Measurements from ENCODE around the gene FSHR.

The FSHR gene

DNA sequence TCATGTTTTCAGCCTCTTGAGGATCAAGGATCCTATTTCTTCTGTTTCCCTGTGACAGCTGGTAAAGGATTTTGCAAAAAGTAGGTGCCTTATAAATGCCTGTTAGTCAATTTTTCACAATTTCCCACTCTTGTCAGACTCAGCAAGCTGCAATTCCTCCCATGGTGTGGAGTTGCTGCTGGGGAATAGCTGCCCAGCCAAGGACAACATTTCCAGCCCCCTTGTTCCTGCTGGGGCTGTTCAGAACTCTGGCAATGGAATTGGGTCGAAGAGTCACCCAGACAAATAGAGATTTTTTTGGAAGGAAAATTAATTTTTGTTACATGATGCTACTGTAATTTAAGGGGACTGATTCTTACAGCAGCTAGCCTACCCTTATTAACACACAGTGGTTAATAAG, 43.7 kb downstream of the FSHR start:
- no peak for DNase-seq

DNA sequence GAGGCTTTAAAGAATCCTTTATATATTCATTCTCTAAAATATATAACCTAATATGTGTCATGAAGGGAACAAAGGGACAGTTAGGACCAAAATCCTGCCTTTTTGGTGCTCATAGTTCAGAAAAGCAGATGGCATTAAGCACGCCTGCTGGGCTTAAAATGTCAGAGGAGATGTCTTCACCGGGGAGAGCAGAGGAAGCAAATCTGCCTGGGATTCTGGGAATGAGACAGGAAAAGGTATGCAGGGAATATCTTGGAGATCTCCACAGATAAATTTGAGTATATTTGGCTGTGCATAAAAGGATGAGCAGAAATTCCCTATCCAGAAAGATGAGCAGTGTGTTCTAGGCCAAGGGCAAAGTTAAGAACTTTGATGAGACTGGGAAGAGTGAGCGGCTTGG, 45.5 kb downstream of the FSHR start:
- DNase-seq: no peak

DNA sequence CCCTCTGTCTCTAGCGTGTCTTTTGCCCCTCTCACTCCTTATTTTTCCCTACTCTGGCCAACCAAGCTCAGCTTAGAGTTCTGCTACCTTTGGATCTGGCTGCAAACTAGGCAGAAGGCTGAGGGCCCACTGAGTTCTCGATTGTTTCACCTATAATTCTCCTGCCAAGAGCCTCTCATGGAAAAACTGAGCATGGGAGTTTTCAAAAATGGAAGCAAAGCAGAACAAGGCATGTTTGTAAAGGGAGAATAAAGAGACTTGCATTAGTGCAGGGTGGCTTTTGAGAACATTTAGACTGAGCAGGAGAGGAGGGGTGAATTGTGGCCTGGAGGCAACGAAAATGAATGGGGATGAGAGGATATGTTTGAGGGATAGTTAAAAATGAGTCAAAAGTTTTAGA, 45.9 kb downstream of the FSHR start:
- no peak for DNase-seq

DNA sequence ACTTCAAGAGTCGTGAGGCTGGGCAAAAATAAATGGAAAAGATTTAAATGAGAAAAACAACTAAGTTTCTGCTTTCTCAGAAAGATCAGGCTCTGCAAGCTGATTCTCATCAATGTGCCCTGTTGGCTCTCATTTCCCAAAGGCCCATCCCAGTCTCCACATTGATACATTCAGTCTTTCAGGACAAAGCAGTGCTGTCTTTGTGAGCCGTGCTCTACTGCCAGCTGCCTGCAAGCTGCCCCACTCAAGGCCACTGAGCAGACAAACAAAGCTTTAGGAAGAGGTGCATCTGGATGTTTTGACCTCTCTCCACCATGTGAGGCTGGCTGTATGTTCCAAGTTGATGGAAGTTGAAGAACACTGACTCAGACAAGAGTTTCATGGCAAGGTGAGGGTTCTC, 48.8 kb downstream of the FSHR start:
- DNase-seq: no peak

DNA sequence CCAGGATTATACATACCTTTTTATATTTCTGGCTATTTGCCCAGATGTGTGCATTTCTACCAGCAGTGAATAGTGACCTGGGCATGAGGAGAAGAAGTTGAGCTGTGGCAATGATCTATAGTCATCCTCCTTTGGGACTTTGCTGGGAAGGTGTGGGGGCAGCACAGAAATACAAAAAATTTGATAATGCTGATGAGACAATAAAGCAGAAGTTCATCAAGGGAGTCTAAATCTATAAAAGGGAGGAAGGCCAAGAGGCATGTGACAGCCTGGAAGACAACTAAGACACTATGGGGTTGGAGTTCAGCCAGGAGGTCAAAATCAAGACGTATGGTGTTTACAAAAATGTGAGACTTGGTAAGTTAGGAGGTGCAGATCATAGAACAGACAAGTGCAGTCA, 52.2 kb downstream of the FSHR start:
- DNase-seq: no peak

DNA sequence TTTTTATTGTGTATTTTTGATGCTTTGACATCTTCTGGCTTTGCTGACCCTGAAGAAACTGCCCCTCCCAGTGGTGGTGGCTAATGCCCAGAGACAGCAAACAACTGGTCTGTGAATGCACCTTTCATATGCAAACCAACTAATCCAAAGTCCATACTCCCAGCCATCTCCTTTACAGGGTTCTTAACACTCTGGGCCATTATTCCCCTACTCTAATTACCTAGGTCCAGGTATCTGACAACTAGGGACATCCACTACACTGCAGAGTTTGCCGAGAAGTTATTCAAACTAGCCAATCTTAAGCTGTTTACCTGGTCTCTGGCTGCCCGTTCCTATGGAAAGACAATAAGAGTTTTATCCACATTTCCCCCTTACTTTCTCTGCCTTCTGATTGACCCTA, 73.6 kb downstream of the FSHR start:
- DNase-seq: no peak

DNA sequence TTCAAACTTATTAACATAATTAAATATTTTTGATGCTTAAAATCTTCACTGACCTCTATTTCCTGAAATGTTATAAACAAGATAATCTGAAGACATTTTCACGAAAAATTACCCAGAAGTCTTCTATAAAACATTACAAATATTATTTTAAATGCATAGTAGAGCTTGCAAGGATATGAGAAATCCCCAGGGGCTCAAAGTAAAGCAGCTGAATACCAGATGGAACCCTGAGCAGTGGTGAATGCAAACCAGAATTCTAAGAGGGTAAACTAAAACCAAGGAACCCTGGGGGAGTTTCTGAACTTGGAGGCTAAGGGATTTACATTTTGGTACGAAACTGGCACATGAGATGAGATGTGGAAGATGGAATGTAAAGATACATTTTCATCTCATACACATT, 83.6 kb downstream of the FSHR start:
- DNase-seq: no peak

DNA sequence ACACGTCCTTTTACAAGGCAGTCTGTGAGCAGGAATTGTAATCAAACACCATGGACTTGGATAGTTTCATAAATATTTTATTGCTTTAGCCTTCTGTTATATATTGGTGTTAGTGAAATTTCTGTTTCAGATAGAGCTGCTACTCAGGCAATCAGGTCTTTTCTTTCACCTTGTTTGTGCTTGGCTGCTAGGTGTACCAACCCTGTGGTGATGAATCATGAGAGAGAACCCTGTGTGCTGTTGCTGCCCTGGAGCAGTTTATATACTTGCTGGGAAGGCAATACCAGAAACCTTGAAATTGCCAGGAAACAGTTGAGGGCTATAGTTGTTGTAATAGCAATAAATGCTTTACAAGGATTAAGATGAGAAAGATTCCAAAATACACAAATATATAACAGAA, 84.5 kb downstream of the FSHR start:
- DNase-seq: no peak

DNA sequence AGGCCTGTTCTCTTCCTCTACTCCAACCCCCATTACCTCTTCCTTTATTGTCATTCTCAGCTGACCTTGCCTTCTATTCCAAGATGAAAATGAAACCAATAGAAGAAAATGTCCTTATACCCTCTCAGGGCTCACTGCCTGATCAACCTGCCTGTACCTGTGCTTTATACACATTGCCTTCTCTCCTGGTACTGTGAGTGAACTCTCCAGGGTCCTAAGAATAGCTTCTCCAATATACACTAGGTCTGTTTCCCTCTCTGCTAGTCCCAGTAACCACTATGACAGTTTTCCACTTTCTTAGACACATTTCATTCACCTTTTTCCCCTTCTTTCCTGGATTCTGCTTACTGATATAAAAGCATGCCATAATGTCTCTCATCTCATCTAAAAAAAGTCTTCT, 85.7 kb downstream of the FSHR start:
- no peak for DNase-seq

DNA sequence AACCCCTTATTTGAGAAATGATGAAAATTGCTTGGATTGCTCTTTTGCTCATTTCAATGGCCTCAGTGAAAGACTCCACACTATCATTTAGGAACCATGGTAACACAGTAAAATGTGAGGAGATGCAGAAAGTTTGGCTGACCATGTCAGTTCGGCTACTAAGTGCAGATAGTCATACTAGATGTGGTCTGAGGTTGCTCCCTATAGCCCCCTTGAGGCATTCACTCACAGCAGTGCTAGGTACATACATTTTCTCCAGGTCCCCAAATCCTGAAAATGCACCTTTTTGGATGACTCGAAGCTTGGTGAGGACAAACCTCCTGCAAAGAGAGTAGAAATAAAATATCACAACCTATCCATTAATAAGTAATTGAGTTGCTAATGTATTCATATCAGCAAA, 86.3 kb downstream of the FSHR start:
- DNase-seq: no peak

DNA sequence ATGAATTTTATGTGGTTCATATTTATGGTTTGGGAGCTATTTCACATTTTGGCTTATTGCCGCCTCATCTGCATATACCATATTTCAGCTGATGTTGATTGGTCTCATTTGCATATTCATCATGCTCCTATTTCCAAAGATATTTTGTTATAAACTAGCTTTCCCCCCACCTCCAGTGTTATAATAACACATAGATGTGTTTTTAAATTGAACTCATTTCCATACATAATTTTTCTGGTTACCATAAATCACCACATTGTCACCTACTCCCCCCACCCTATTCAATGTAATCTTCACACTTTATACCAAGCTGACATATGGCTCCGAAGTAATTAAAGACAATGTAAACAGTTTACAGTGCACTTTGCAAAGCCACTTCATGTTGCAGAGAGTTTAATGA, 101.2 kb downstream of the FSHR start:
- DNase-seq: no peak

DNA sequence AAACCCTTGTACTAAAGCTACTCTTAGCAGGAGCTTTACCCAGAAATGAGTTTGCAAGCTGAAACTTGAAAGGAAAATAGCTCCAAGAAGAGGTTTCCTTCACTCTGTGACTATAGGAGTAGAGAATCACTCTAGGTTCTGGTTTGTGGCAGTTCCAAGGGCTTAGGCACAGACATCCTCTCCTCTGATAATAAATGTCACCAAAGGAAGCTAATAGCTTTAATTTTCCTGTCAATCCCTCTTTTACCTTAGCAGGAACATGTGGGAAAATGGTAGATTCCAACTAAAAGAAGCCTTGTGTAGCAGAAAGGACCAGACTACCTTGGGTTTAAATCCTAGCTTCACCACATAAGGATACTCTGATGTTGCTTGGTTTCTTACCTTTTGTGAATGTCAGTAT, 104.0 kb downstream of the FSHR start:
- DNase-seq: no peak

DNA sequence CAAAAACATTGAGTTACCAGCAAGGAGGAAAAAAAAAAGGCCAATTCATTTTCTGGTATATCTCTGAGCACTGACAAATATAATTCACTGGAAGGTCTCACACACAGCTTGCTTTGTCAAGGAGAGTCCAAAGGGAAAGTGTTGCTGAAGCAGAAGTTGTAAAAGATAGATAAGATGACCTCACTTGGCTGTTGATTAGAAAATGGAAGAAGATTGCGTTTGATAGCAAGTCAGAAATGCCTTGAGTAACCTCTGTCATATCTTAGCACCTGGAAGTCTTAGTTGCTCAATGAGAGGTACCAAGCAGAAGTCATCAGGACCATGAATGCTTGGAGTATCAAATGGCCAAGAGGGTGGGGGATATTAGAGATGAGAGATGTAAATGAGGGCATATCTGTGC, 105.2 kb downstream of the FSHR start:
- no peak for DNase-seq

DNA sequence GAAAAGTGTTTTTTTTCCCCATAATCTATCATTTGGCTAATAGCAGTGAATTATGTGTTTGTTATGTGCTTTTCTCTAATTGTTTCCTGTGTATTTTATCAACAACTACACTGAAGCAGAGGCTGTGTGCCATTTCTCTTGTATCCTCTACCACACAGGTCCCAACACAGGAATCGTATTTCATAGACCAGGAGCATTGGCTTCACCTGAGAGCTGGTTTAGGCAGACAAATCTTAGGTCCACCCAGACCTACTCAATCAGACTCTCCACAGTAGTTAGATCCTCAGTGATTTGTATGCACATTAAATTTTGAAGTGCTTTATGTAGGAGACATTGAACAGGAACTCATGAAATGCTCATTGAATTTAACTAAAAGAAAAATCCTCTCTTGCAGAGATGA, 109.2 kb downstream of the FSHR start:
- no peak for DNase-seq

DNA sequence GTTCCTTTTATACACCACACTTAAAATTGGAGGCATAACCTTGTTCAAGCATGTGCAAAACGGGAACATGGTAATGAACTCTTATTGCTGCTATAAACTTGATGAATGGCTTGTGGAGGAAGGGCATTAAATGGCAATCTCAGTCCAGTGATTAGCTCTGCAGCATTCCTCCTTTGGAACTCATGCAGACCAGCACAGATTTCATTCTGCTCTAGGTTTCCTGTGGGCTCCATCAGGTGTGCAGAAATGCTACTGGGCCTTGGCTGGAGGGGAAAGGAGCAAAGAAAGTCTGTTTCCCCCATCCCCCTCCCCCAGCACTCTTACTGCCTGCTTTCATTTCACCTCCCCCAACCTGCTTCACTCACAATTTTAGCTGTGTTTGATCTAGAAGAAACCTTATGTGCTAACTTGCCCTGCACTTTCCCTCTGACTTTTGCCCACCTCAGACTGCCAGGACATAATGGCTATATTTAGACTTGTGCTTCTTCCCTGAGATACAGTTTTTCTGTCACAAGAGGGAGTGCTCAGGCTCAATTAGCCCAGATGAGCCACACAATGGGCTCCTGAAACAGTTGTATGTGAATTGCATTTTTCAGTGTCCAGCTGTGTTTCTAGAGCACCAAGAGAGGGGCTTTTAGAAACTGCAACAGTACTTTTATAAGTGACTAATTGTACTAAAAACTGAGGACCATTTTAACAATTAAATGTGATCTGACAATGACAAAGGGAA, 109.8 kb downstream of the FSHR start:
- peak; percentile 12 for DNase-seq

DNA sequence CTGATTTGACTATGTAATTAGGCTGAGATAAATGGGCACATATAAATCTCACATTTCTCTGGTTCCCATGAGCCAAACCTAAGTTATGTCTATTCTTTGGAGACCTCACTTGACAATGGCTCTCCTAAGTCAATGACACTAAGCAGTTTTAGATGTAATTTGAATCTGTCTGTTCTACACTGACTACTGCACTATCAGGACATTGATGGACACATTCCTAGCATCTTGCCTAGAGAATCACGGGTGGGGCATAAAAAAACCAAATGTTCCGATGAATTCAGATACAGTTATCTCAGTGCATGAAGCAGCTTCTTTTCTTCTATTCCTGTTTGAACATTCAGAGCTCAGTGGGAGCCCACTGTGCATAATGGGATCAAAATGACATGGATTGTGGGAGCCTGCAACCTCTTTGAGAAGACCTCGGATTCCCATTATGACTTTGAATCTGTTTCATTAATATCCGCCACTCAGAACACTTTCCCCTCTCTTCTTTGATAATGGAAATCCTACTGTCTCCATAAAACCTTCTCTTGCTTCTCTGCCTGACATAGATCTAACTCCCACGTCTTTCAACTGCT, 110.8 kb downstream of the FSHR start:
- no peak for DNase-seq

DNA sequence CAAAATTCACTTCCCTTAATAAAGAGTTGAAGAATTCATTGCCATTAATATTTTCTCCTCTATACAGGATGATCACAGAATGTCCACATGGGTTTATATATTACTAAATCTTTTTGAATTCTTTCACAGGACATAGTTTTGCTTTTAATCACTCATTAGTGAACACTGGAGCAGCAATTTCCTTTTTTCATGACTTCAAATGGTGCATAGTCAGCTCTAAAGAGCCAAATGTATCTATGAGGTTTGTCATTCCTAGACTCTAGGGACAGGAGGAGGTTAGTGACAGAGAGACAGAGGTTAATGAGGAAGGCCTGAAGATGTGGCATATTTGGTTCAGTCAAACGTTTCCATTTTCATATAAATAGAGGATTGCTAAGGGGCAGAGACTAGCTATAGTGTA, 111.8 kb downstream of the FSHR start:
- no peak for DNase-seq

DNA sequence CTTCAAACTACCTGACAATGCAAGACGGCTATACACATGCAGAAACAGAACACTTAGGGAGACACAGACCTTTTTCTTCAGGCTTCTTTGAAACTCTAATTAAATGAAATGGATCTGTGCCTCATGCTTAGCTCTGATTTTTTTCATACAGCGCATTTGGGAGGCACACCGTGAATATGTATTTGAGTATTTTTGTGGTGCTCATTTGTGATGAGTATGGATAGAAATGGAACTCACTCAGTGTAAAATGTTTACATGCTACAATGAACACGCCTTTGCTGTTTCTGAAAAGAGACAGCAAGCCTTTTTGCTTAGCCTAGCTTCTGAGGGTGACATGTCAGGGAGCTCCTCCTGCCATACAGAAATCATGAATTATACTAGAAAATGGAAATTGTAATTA, 113.3 kb downstream of the FSHR start:
- DNase-seq: no peak

DNA sequence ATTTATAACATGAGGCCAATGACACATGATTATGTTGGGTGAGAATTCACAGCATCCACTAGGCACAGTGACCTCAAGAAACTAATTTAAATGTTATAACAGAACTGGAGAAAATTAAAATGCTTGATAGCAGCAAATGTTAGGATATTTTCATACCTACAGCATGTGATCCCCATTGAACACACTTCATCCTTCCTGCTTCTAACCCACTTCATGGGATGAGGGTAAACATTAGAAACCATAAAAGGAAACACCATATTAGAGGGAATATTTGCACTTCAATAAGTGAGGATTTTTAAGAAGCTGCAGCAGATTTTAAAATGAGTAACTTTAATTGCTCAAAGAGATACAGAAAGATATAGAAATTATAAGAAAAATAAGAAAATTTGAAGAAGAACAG, 117.1 kb downstream of the FSHR start:
- no peak for DNase-seq

DNA sequence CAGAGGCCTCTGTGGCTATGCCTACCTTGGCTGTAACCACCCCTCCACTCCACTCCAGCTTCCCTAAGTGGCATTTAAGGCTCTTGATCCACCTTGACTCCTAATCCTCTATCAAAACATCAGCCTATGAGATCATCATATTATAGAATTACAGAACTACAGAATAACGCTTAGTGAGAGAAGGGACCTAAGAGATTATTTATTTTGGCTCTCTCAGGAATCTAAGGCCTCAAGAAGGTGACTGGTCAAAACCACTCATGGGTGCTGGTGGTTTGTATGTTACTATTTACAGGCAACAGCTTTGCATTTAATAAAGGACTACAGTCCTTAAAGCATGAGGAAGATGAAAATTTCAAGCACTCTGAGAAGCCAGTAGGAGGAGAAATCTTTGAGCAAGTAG, 118.8 kb downstream of the FSHR start:
- DNase-seq: no peak

DNA sequence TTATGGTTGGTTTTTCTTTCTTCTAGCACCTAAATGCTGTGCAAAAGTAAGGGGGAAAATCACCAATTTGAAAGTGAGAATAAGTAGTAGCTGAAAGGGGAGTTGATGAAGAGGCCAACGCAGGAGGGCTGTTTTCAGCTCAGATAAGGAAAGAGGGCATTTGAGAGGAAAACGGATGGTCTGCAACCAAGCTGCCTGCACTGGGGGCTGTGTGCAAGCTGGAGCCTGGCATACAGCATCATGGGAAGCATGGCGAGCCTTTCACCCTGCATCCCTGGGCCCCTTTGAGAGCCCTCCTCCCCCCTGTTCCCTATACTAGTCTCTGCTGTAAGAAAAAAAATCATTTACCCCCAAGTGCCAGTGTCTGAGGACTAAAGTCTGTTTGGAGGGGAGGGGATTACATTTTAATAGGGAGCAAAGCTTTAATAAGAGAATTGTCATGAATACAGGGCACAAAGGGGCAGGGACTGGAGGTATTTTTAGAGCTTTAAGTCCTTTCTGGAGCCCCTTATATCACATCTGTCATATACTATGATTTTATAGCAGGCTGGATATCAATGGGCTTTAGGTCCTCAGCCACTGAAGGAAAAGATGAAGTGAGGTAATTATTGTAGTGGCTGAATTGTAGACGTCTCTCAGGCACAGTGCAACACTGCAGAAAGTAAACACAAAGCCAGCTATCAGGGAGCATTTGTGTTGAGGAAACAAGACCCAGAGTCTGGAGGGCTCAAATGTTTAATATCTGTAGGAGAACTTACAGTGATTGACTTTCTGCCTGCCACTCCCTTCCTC, 120.7 kb downstream of the FSHR start:
- DNase-seq: no peak

DNA sequence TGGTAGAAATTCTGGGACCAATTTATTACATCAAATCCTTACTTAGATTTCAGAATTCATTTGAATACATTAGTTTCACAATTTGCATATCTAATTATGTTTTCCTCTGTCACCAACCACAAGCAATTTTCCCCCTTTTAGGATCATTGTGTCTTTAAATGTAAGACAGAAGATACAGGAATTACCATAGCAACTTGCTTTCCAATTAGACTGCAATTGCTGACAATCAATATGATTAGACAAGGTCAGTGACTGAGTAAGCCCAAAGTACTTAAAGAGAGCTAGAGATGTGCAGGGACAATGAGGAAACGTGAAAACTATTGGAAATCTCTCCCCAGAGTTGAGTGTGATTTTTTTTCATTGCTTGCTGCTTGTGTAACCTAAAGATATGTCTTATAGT, 121.4 kb downstream of the FSHR start:
- DNase-seq: no peak

DNA sequence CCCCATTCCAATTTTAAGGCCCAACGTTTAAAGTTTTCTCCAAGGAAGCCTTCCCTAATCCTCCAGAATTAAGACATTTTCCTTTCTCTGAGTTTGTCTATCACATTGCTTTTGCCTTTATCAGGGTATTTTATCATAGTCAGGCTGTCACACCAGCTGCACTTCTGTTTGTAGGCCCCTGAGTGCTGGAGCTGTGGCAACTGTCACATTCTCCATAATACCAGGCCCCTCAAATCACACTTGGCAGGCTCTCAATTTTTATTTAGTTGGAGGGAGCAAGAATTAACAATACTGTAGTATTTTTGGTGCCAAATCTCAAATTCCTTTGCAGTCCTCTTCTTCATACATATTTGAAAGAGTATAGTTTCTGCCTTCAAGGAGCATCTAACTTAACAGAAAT, 122.2 kb downstream of the FSHR start:
- DNase-seq: peak; percentile 48

DNA sequence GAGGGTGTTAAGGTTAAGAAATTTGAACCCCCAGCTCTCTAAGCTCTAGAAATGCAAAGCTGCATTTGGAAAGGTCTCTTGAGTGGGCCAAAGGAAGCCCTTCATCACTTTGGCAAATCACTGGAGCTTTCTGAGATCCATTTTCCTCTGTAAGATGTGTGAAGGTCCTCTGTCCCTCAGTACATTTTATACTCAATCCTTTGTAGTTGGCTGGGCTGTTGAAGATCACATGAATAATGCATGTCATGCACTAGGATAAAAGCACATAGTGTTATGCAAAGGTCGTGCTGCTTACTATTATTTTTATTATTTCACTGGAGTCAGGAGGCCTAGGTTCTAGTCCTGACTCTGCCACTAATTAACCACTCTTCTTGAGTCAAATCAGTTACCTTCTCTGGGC, 124.9 kb downstream of the FSHR start:
- no peak for DNase-seq

DNA sequence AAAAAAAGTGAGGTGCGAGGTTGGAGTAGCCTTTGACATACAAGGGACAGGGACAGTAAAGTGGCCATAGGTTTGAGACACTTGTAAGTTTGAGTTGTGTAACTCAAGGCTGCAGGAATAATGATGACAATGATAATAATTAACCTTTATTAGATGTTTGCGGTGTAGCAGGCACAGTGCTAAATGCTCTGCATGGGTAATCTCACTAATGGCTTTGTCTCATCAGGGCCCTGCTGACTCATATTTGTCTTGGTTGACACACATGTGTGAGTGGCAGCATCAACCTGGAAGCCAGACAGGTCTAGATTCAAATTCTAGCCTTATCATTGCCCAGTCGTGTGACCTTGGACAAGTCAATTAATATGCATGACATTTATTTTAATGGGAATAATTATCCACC, 126.2 kb downstream of the FSHR start:
- no peak for DNase-seq
